Activated CD4-positive, alpha-beta T cell treated with anti-CD3 and anti-CD28 coated beads, Interleukin-2, Interleukin-4, amounts not matched to agents 100 ng/mL and 50 ng/mL, durations not matched to agents 16 hours and 8 hours (primary cell): ENCODE results near the gene ATP2C2.
"Not testable (repeated sequence)": the region's sequence is repeated elsewhere in the genome, so short reads cannot be mapped to it uniquely, and the experiment has no call there.

Experiments
- DNase-seq: peaks from one replicate; pipeline ENCODE4 v3.0.0-alpha.2; 2020; ENCODE audit warnings: low spot score

Gene ATP2C2

DNA sequence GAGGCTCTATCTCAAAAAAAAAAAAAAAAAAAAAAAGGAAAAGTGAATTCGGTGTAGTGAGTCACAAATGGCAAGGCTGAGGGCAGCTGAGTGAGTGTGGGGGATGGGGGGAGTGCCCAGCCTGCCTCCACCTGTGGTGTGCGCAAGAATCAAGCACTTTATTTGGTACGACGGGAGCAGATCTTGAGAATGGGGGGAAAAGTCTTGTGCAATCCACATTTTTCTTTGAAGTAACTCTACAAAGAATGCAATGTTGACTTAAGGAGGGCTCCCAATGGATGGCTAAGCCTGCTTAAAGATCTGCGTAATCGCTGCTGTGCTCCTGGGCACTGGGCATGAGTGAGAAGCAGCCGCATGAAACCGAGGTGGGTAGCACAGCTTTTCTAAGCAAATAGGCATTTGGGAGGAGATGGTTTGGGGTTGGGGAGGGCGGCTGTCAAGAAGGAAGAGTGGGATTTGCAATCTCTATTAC is 28.2 kb downstream of the ATP2C2 start:
- DNase-seq, result no peak

DNA sequence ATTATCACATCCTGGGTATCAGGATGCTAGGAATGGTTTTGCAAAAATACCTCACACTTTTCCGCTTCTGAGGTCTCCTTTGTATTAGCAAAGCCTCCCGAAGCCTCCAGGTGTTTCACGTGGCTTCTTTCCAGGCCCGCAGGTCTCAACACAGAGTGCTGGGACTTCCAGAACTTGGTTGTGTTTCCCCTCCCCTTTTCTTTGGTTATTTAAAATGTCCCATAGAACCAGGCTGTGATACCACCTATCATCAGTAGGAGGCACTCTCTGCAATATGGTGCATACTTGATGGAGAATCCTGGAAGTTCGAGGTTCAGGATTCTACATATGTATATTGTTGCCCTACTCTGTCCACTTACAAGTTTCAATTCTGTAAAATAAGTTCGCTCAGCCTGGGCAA is 28.8 kb downstream of the ATP2C2 start:
- DNase-seq, result no peak

DNA sequence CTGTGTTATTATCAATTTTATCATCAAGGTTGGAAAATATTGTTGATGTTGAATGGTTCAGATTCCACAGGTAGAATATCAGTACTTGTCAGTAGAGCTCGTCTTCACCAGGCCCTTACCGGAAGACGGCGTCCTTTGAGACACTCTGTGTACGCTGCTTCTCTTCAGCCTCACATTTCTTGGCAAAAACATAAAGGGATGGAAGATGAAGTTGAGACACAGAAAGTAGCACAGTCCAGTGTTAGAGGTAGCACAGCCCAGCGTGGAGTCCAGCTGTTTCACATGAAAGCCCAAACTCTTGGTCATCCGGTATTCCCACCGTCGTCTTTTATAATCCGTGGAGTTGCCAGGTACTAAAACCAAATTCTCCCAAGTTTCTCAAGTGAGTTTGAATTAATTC is 30.4 kb downstream of the ATP2C2 start:
- no peak for DNase-seq

DNA sequence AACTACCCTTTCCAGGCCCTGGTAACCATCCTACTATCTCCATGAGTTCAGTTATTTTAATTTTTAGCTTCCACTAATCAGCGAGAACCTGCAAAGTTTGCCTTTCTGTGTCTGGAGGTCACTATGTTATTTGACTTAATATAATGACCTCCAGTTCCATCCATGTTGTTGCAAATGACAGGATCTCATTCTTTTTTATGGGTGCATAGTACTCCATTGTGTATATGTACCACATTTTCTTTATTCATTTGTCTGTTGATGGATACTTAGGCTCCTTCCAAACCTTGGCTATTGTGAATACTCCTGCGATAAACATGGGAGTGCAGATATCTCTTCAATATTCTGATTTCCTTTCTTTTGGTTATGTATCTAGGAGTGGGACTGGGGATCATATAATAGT is 31.6 kb downstream of the ATP2C2 start:
- not testable (repeated sequence) for DNase-seq

DNA sequence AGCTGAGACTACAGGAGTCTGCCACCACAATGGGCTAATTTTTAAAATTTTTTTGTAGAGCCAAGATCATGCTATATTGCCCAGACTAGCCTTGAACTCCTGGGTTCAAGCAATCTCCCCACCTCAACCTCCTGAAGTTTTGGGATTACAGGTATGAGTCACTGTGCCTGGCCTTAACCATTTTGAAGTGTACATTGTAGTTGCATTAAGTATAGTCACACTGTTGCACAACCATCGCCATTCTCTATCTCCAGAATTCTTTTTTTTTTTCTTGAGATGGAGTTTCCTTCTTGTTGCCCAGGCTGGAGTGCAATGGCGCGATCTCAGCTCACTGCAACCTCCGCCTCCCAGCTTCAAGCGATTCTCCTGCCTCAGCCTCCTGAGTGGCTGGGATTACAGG is 35.1 kb downstream of the ATP2C2 start:
- DNase-seq, result not testable (repeated sequence)

DNA sequence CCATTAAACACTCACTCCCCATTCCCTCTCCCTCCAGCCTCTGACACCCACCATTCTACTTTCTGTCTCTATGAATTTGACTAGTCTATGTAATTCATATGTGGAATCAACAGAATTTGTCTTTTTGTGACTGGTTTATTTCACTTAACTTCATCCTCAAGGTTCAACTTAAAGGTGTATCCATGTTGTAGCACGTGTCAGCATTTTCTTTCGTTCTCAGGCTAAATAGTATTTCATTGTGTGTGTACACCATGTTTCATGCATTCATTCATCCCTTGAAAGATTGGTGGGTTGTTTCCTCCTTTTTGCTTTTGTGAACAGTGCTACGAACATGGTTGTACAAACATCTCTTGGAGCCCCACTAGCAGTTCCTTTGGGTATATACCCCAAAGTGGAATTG is 36.0 kb downstream of the ATP2C2 start:
- no peak for DNase-seq

DNA sequence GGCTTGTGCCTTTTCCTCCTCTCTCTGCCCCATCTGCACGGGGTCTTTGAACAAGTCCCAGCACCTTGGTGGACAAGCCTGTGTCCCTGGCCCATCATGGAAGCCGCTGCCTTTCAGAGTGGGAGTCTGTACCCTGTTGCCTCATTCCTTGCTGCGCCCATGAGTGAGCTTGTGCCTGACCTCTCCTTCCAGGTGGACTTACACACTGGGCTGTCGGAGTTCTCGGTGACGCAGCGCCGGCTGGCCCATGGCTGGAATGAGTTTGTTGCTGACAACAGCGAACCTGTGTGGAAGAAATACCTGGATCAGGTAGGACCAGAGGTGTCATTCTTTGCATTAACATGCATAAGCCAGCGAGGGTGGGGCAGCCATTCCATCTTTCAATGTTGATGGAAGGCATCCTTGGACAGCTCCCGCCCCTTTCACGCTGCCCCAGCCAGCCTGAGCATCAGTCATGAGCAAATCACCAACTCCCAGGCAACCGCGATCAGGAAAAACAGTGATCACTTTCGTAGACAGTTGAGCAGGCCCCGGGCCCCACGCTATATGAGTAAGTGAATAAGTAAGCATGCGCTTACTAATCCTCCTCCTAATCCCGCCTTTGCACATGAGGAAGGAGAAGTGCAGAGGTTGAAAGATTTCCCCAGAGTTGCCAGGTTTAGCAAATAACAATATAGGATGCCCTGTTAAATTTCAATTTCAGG is 36.8 kb downstream of the ATP2C2 start:
- DNase-seq, result no peak

DNA sequence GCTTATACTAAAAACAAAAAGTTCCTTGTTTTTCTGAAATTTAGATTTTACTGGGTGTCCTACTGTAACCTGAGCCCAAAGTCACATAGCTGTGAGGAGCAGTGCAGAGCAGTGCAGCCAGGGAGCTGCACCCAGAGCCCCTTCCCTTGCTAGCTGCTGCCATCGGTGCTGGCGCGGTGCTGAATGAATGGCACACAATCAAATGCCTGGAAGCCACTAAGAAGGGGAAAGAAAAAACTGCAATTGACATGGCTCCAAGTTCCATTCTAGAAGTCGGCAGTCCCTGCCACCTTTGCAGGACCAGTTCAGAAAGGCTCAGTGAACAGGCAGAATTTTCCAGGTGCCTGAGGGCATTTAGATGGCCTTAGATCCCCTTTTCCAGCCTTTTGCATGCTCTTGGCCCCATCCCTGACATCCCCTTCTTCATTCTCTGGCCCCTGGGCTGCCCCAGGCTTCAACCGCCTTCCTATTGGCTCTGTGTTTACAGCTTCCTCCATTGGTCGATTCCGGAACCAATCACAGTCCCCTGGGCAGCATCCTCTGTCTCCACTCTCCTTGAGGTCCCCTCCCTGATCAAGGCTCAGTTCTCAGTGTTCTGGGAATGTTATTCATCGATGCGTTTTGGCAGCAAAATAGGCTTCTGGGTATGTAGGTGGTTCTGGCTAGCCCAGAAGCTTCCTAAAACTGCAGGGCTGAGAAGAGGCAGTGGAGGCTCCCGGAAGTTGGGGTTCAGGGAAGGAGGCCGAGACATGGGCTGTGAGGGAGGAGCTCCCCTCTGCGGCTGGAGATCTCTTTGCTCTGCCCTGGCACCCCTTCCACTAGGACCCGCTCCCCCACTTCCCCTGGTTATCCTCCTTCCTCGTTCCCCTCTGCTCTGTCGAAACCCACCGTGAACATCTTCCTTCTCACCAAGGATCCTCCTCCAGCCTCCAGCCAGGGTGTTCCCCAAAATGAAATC is 37.9 kb downstream of the ATP2C2 start:
- DNase-seq, result no peak

DNA sequence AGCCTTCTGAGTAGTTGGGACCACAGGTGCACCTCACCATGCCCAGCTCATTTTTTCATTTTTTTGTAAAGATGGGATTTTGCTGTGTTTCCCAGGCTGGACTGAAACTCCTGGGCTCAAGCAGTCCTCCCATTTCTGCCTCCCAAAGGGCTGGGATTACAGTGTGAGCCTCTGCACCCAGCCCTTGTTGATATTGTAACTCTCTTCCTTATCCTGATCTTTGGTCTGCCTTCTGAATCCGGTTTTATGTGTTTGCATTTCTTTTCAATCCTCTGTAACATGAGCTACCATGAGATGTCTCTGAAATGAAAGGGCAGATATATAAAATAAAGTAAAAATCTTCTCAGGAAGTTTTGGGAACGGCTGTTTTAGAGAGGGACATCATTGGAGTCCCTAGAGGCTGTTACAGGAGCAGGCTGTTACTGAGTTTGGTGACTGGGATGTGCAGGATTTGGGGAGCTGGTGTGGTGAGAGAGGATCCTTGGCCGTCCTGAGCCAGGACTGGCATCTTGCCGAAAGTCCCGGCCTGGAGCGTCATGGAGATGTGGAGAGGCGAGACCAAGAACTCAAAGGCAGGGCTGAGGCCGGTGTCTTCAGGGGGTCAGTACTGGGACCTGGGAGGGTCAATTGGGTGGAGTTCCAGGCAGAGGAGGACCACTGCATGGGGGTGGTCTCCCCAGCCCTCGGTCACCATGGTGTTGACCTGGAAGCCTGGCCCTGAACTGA is 39.4 kb downstream of the ATP2C2 start:
- no peak for DNase-seq

DNA sequence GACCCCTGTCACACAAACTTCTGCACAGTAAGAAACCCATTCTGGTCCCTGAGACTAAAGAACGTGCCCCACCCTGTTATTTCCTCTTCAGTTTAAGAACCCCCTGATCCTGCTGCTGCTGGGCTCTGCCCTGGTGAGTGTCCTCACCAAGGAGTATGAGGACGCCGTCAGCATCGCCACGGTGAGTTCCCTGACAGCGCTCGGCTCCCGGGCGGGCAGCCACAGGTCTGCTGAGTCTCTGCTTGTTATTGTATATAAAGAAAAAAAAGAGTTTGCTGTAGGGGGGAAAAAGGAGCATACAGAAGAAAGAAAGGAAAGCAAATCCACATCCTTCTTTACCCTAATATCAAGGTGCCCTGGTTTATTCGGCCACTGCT is 40.0 kb downstream of the ATP2C2 start:
- DNase-seq, result no peak

DNA sequence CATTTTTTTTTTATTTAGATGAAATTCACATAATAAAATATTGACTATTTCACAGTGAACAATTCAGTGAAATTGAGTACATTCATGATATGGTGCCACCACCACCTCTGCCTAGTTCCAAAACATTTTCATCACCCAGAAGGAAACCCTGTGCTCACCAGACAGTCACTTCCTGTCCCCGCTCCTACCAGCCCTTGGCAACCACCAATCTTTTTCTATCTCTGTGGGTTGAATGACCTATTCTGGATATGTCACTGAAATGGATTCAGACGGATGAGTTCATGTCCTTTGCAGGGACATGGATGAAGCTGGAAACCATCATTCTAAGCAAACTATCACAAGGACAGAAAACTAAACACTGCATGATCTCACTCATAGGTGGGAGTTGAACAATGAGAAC is 40.5 kb downstream of the ATP2C2 start:
- DNase-seq, result no peak

DNA sequence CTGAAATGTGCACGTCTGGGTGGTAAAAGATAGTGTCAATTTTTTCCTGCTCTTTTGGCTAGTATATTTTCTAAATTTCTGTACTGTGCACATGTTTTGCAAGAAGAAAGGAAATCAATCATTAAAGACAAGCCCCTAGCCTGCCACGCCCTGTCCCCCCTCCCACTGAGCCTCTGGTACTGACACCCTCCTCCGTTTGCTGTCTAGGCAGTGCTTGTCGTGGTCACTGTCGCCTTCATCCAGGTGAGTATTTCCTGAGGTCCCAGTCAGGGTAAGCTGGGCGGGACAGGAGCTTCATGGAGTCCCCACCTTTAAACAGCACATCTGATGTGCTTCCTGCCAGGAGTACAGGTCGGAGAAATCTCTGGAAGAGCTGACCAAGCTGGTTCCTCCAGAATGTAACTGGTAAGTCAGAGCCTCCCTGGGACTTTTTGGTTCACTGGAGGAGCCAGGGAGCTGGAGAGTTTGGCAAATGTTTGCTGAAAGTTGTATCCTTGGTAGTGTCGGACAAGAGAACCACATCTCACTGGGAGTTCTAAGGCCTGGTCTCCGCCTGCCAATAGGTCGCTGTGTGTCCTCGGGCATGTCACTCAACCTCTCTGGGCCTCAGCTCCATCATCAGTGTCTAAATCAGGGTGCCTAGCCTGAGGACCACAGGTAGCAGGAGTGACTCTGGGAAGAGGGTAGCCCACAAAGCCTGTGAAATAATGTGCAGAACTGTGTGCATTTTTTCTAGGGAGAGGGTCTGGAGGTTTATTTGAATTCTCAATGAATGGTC is 42.2 kb downstream of the ATP2C2 start:
- no peak for DNase-seq

DNA sequence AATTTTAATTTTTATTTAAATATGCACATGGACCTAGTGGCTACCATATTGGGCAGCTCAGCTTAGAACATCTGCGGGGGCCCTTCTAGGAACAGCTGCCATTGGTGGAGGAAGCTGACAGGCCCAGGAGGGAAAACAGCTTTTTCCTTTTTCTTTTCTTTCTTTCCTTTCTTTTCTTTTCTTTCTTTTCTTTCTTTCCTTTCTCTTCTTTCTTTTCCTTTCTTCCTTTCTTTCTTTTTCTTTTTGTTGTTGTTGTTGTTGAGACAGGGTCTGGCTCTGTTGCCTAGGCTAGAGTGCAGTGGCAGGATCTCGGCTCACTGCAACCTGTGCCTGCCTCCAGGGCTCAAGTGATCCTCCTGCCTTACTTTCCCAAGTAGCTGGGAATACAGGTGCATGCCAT is 43.4 kb downstream of the ATP2C2 start:
- DNase-seq, result no peak

DNA sequence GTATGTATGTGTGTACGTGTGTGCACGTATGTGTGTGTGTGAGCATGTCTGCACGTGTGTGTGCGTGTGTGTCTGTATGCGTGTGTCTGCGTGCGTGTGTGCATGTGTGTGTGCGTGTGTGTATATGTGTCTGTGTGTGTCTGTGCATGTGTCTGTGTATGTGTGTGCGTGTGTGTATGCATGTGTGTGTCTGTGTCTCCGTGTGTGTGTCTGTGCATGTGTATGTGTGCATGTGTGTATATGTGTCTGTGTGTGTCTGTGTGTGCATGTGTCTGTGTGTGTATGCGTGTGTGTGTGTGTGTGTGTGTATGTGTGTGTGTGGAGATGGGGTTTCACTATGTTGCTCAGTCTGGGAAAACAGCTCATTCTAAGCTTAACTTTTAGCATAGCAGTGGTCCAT is 43.9 kb downstream of the ATP2C2 start:
- DNase-seq, result no peak

DNA sequence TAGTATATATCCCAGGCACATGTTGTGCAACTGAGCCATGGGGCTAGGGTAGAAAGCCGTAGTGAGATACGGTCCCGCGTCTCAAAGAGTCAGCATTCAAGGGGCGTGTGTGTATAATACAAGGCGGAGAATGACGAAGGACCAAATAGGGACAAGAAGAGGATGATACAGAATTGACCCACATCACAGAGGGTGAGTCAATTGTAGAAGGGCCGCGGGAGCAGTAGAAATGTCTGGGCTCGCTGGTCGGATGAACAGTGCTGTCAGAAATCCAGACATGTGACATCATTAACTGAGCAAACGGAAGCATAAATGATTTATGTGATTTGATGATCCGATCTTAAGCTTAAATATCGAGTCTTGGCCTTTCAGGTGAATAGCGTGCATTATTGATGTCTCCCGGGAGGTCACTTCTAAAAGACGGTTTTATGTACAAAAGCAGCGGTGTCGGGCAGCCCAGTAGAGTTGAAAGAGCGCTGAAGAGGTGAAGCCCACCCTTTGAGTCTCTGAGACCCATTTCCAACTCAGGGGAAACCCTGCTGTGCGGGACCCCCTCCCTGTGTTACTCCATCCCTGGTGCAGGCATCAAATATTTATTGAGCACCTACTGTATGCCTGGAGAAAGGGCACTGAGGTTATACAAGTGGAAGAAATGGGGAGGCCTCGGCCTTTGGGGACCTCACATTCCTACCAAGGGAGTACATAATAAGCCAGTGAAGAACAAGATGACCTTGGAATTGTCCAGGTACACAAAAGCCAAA is 45.1 kb downstream of the ATP2C2 start:
- DNase-seq, result no peak

DNA sequence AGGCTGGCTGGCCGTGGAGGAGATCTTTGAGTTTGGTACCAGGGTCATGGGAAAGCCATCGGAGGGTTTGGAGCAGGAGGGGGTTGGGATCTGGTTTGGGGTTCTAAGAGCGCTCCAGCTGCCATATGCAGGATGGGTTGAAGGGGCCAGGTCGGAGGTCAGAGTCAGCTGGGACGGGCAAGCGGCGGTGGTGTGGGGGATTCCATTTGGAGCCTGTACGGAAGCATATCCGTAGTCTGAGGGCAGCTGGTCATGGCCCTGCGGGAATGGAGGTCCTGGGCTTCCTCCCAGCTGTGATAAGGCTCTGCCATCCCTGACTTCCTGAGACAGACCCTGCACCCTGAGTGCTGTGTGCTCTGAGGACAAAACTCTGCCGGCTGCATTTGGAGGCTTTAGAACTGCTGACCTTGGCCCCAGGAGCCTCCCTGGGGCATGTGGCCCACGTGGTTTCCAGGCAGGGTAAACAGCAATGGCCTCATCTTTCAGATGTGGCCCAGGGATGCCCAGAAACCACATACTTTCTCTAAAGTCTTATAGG is 46.5 kb downstream of the ATP2C2 start:
- DNase-seq, result no peak

DNA sequence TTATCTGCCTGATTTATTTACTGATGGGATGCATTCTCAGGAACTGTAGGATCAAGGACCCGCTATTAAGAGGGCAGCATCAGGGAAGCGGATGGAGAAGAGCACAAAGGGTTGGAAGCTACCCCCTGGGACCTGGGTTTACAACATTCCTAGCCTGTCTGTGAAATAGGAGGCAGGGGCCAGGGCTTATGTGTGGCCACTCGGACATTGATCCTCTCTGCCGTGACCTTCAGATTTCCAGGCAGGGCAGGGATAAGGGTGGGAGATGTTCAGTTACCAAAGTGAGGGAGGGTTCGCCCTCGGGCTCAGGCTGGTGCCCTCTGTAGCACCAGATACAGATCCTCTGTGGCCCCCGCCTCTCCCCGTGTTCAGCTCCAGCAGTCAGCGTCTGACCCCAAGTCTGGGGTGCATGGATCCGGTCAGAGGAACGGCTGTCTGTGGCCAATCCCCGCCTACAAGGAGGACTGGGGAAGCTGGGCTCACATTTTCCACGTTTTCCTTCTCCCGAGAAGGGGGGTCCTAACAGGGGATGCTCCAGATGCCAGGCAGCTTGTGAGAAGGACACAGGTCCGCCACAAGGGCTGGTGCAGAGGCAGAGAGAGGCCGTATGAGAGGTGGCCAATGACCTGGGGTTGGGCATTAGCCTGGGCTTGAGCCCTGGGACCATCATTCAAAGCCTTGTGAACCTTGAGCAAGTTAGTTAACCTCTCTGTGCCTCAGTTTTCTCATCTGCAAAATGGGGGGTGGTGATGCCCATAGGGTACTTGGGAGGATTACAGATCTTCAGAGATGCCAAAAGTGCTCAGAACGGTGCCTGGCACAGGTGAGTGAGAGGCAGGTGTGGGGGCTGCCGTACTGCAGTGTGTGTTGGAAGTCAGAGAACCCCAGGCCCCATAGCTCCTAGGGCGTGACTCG is 48.3 kb downstream of the ATP2C2 start:
- no peak for DNase-seq

DNA sequence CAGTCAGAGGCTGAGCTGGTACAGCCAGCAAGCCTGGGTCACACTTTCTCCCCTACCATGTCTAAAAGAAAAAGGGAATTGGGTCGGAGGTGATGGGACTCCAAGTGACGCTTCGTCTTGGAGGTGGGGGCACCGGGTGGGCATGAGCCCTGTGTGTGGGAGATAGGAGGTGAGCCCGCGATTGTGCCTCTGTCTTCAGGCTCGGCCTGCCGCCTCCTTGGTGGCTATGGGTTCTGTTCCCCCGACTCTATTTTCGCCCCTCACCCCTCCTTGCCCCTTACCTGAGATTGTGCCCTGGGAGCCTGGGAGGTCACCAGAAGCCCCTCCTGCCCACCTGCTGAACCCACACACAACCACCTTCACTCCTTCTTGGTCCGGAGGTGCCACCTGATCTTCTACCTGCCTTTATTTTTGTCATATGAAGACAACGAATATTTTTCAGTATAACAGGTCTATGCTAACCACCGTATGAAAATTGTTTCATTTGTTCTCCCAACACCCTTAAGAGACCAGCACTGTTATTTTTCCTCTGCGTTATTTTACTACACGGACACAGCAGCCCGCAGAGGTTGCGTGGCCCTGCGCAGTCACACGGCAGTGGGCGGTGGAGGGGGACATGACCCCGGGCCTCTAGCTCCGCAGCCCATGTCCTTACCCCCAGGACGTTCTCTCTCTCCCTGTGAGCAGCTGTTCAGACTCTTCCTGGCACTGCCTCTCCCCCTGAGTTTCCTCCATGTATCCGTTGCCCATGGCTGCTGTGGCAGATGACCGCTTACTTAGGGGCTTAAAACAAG is 49.9 kb downstream of the ATP2C2 start:
- DNase-seq, result no peak

DNA sequence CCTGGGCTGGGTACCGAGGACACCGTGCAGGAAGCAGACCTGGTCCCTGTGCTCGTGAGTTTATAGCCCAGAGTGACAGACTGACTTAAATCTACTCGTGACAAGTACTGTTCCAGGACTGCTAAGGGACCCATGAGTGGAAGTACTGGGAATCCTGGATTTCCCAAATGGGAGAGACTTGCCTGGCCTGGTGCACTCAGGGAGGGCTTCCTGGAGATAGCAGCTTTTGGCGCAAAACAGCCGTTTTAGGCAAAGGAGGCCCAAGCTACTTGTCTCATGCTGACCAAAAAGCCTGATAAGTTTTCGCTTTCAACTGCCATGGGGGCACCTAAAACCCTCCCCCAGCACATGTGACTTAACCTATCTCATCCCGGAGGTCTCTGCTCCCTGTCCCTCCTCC is 51.4 kb downstream of the ATP2C2 start:
- DNase-seq, result no peak
